Left ventricle myocardium inferior (tissue), 1 donor: ENCODE data around the gene SEC24A. TPM values are rescaled to one million over a fixed set of nuclear protein-coding genes. Genes with fewer than 3 reads are reported as not detected.
"Not testable (repeated sequence)": the region's sequence is repeated elsewhere in the genome, so short reads cannot be mapped to it uniquely, and the experiment has no call there.

Experiments
- DNase-seq: peaks from one replicate; pipeline ENCODE4 v3.0.0-alpha.2; 2020
- H3K27ac ChIP-seq: fragments of 200-600 bp; replicated peaks from 2 replicates; pipeline ENCODE4 v1.8.0; 2021
- H3K27me3 ChIP-seq: fragments of 200-600 bp; 2 replicates; pipeline ENCODE4 v1.8.0; 2021; ENCODE audit warnings: low read depth
- H3K36me3 ChIP-seq: fragments of 200-600 bp; 2 replicates; pipeline ENCODE4 v1.8.0; 2021
- H3K4me1 ChIP-seq: fragments of 200-600 bp; 2 replicates; pipeline ENCODE4 v1.8.0; 2021
- H3K4me3 ChIP-seq: fragments of 200-600 bp; 2 replicates; pipeline ENCODE4 v1.8.0; 2021; ENCODE audit warnings: mild to moderate bottlenecking, moderate library complexity
- H3K9me3 ChIP-seq: fragments of 200-600 bp; replicated peaks from 2 replicates; pipeline ENCODE4 v1.8.0; 2021
- CTCF ChIP-seq: fragments of 200-600 bp; IDR thresholded peaks from 2 replicates; pipeline ENCODE4 v1.8.0; 2021; ENCODE audit warnings: antibody characterized with exemption, mild to moderate bottlenecking, borderline replicate concordance
- intact Hi-C: fragments of 100-400 bp; cut with micrococcal nuclease; formaldehyde crosslinking; loops from one replicate; pipeline ENCODE4 v1.11.0; 2022
- total RNA-seq: library from RNA; stranded (reverse); fragmentation: NEBNext Ultra II Directional; extraction: Animal tissue kit (Norgen Biotek cat#: 25700); gene quantifications from one replicate; pipeline ENCODE4 v1.2.1, GENCODE V29; 2021
- donor health status: DM: no; HTN: yes; CAD: no; lungs with severe emphysema.

SEC24A gene
- total RNA-seq, 1 donor from 2014 or later, result 7.5 TPM

- H3K36me3 ChIP-seq, result peaks cover 85% of the 10 kb centered on the region
- peaks cover 11% of the 10 kb centered on the region for H3K4me1 ChIP-seq
- H3K9me3 ChIP-seq, result no peaks in the 10 kb centered on the region
- no peak for TF ChIP-seq CTCF
- no peak overlapping the region for H3K4me3 ChIP-seq
- intact Hi-C loops, result no loop called here
- H3K27ac ChIP-seq, result no peak overlapping the region
- no peaks in the 10 kb centered on the region for H3K27me3 ChIP-seq
- DNase-seq, result no peak
Observed at GRCh38 chr5:134620634-134621033, 28.0 kb upstream of the SEC24A start.

- no peak for DNase-seq
- H3K27ac ChIP-seq, result no peak overlapping the region
- no peak for TF ChIP-seq CTCF
- H3K27me3 ChIP-seq, result no peaks in the 10 kb centered on the region
- peaks cover 38% of the 10 kb centered on the region for H3K36me3 ChIP-seq
- peaks cover 26% of the 10 kb centered on the region for H3K4me1 ChIP-seq
- intact Hi-C loops, result no loop called here
- H3K9me3 ChIP-seq, result no peaks in the 10 kb centered on the region
- no peak overlapping the region for H3K4me3 ChIP-seq
Observed at GRCh38 chr5:134625559-134625958, 23.0 kb upstream of the SEC24A start.

DNA sequence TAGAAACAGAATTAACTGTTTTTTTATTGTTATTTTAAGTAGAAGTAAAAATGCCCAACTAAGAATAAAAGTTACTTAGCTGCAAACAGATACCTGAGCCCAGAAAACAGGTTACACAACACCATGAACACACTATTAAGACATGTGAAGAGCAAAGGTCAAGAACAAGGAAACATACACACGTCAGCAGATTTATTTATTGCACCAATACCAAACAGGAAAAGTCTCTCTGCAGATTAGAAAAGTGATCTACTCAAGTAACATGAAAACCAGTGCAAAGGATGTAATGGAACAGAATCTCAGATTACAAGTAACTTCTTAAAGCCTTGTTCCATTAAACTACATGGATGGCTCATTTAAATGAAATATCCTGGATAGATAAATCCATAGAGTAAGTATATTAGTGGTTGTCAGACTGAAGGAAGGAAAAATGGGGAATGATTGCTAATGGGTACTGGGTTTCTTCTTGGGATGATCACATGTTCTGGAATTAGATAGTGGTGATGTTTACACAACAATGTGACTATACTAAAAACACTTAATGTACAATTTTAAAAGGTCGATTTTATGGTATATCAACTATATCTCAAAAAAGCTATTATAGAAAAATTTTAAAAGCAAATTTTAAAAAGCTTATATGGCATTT lies 22.1 kb upstream of the SEC24A start:
- no peaks in the 10 kb centered on the region for H3K9me3 ChIP-seq
- no peak for DNase-seq
- H3K4me1 ChIP-seq, result peaks cover 35% of the 10 kb centered on the region
- no peak overlapping the region for H3K4me3 ChIP-seq
- H3K36me3 ChIP-seq, result peaks cover 28% of the 10 kb centered on the region
- H3K27ac ChIP-seq, result peak overlapping the region; percentile 22
- TF ChIP-seq CTCF, result no peak
- H3K27me3 ChIP-seq, result no peaks in the 10 kb centered on the region
- intact Hi-C loops, result no loop called here

DNA sequence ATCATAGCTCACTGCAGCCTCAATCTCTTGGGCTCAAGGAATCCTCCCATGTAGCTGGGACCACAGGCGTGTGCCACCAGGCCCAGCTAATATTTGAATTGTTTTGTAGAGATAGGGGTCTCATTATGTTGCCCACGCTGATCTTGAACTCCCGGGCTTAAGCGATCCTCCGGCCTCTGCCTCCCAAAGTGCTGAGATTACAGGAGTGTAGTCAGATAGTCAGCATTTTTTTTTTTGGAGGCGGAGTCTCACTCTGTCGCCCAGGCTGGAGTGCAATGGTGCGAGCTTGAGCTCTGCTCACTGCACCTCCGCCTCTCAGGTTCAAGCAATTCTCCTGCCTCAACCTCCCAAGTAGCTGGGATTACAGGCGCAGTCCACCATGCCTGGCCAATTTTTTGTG lies 14.4 kb upstream of the SEC24A start:
- Histone ChIP-seq H3K27me3 (no peaks in the 10 kb centered on the region), H3K4me3 (no peak overlapping the region), H3K36me3 (no peaks in the 10 kb centered on the region), H3K4me1 (peaks cover 30% of the 10 kb centered on the region), H3K9me3 (no peaks in the 10 kb centered on the region), H3K27ac (no peak overlapping the region)
- no peak for DNase-seq
- intact Hi-C loops, result no loop called here
- TF ChIP-seq CTCF, result no peak

DNA sequence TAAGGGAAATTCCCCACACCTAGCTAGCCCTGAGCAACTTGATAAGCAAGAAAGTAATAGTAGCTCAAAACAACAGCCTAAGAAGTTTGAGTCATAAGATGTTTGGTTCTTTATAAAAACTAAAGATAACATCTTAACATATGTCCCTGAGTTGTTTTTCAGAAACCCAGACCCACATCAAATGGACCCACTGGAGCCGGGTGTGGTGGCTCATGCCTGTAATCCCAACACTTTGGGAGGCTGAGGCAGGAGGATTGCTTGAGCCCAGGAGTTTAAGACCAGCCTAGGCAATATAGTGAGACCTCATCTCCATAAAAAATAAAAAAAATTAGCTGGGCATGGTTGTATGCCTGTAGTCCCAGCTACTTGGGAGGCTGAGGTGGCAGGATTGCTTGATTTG lies 13.2 kb upstream of the SEC24A start:
- intact Hi-C loops, DNase-seq, H3K4me3 ChIP-seq, H3K27me3 ChIP-seq, H3K9me3 ChIP-seq, H3K27ac ChIP-seq, H3K36me3 ChIP-seq: not testable (repeated sequence)
- H3K4me1 ChIP-seq, result peaks cover 29% of the 10 kb centered on the region

DNA sequence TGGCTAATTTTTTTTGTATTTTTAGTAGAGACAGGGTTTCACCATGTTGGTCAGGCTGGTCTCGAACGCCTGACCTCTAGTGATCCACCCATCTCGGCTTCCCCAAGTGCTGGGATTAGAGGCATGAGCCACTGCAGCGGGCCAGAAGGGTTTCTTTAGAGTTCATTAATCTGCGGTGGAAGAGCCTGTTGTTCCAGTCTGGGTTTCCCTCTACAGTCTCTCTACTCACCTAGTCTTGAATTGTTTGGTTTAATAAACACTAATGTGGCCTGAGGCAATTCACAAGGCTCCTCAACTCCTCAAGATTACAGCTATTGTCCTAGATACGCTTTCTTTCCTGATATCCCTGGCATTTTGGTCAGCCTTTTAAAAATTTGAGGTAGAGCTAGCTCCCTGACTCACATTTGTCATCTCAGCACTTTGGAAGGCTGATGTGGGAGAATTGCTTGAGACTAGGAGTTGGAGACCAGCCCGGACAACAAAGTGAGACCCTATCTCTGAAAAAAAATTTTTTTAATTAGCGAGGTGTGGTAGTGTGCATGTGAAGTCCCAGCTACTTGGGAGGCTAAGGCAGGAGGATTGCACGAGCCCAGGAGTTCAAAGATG lies 11.4 kb upstream of the SEC24A start:
- intact Hi-C loops, result no loop called here
- no peak for TF ChIP-seq CTCF

More for the DNA sequence above, 11.4 kb upstream of the SEC24A start:
- no peak for DNase-seq
- no peaks in the 10 kb centered on the region for H3K27me3 ChIP-seq
- no peak overlapping the region for H3K27ac ChIP-seq
- H3K4me3 ChIP-seq, result no peak overlapping the region
- H3K36me3 ChIP-seq, result no peaks in the 10 kb centered on the region
- peaks cover 10% of the 10 kb centered on the region for H3K4me1 ChIP-seq
- H3K9me3 ChIP-seq, result no peaks in the 10 kb centered on the region
